ENCODE results near the gene SPACA5.
A peak's percentile ranks its signal among the peaks of the same experiment; 100 is the strongest.
"Not testable (repeated sequence)": the region's sequence is repeated elsewhere in the genome, so short reads cannot be mapped to it uniquely, and the experiment has no call there.

Gene SPACA5

DNA sequence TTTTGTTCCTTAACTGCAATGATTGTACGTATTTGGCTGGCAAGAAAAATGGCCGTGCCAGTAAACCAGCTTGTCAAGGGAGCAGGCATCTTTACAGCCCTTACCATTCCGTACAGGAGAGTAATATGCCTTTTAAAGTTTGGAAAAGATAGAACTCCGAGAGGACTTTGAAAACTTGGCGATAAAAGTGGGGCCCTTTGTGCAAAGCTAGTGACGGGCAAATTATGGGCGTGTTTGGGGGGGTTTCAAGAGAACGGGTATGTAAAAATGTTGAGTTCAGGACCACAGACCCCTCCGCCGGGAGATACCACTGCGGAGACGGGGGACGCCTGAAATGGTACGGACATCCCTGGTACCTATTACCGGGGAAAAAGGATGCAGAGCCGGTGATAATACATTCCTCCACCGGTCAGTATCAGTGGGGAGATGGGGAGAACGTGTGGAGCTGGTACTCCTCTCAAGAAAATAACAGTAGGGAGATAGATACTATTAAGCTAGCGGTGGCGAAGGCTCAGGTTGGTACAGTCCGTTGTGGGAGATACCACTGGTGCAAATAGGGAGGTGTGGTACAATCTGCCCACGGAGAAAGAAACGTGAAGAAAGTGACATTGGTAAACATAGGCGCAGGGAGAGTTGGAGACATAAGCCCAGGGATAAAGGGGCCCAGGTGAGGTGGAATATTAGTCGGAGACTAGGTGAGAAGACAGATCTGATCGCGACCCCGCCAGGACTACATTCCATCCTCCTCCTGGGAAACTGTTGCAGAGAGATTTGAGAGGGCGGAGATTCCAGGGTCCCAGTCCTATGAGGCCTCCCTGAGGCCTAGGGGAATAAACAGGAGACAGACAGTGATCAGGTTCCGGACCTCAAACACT, 14.5 kb downstream of the SPACA5 start:
- peak; percentile 76 for DNase-seq (ENCODE audit: low read depth)

DNA sequence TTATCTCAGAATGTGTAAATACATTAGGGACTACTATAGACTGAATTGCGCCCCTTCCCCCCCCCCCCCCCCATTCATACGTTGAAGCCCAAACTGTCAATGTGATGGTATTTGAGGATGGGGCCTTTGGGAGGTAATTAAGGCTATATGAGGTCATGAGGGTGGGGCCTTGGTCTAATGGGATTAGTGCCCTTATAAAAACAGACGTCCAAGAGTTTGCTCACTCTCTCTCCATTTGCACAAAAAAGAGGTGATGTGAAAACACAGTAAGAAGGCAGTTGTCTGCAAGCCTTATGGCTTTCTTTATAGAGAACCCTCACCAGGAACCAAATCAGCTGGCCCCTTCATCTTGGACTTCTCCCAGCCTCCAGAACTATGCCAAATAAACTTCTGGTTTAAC, 15.3 kb downstream of the SPACA5 start:
- no peak for DNase-seq (ENCODE audit: low read depth)

DNA sequence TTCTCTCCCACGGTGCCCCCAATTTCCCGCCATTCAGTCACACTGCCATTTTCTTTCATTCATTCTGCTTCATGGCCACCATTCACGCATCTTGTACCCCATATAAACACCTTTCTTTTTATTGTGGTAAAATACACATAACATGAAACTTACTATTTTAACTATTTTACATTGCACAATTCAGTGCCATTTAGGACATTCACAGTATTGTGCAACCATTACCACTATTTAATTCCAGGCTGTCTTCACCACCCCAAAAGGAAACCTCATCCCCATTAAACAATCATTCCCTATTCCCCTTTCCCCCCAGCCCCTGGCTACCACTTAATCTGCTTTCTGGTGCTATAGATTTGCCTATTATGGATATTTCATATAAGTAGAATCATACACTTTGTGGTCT, 15.9 kb downstream of the SPACA5 start:
- DNase-seq (ENCODE audit: low read depth), result no peak

DNA sequence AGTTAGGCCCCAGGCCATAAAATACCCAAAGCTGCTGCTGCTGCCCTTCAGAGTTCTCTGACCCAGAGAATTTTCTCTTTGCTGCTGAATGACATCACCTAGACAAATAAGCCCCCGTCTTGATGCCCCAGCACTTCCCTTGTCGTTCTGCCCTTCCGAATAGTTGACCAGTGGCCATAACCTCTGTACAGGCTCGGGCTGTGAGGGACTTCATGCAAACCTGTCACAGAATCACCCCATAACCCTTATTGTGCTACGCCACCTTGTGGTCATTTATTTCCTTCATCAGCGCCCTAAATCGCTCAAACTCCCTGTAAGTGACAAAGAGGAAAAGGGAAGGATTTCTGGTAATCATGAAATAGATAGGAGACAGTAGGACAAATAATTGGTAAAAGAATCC, 18.8 kb downstream of the SPACA5 start:
- DNase-seq (ENCODE audit: low read depth), result peak; percentile 75

DNA sequence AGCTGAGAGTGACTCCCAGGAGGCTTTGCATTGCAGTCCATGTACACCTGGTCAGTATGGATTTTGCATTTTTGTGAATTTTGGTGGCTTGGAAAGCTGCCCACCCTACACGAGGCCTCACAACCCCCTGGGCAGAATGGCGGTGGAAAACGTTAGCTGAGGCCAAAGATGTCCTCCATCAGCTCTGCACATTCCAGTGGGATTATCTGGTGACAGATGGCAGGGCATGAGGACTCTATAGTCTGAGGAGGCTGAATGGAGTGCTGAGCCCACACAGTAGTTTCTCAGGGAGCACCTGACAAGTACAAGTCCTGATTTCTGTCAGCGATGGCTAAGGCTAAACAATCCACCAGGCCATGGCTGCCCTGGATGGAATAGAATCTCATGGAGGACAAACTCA, 20.8 kb downstream of the SPACA5 start:
- DNase-seq (ENCODE audit: low read depth), result not testable (repeated sequence)

DNA sequence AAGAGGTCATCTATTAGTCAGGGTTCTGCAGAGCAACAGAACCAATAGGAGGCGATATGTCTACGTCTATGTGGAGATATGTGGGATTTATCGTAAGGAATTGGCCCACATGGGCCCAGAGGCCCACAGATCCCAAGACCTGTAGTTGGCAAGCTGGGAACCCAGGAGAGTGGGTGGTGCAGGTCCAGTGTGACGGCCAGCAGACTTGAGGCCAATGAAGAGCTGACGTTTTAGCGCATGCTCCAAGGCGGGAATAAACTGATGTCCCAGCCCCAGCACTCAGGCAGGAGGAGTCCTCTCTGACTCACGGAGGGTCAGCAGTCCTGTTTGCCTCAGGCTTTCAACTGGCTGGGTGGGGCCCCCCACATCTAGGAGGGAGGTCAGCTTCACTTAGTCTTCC, 21.3 kb downstream of the SPACA5 start:
- no peak for DNase-seq (ENCODE audit: low read depth)

DNA sequence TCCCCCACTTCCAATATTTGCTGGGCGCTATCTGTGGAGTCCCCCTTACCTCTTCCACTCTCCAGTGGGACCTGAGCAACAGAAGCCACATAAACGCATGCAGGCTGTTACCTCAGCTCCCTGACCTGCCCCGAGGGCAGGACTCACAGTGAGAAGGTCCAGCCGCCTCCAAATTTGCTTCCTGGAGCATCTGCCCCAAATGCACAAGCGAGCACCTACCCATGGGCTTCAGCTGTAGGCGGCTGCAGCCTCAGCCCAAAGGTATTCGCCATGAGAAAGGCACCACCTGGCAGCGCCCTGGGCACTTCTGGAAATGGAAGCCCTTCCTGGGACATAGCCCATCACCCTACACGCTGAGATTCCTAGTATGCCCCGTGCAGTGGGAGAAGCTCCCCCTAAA, 23.4 kb downstream of the SPACA5 start:
- DNase-seq (ENCODE audit: low read depth), result no peak

DNA sequence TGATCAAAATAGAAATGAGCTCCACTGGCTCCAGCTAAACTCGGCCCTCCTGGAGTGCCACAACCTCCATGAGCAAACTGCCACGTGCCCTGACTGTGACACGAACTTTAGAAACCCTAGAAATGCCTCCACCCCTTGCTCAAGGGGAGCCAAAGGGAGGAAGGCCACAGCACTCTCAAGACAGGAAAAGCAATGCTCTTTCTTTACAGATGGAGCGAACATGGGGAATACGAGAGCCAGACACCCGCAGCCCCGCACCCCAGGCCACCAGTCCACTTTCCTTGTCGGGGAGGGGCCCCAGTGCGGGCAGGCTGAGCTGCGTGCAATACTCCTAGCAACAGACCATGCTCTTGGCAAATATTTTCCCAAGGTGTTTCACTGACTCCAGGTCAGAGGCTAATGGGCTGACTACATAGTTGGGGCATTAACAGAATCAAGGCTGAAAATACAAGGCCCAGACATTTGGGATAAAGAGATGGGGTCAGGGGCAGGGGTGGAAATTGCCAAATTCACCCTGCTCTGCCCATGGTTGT, 23.9 kb downstream of the SPACA5 start:
- not testable (repeated sequence) for DNase-seq (ENCODE audit: low read depth)

DNA sequence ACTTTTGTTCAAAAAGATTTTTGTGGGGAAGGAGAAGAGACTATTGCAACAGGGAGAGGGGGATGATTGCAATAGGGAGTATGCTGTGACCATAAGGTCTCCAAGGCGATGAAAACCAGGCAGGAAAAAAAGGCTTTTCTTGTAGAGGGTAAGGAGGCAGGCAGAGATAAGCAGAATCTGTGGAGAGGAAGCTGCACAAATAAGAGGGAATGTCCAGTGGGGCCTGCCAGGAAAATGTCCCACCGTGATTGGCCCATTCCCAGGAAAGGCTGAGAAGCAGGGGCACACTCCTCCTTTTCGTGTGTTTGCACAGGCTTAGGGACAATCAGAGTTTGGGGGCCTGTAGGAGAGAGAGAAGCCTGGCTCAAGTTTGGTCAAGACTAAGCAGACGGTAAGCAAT, 29.1 kb downstream of the SPACA5 start:
- DNase-seq (ENCODE audit: low read depth), result no peak

DNA sequence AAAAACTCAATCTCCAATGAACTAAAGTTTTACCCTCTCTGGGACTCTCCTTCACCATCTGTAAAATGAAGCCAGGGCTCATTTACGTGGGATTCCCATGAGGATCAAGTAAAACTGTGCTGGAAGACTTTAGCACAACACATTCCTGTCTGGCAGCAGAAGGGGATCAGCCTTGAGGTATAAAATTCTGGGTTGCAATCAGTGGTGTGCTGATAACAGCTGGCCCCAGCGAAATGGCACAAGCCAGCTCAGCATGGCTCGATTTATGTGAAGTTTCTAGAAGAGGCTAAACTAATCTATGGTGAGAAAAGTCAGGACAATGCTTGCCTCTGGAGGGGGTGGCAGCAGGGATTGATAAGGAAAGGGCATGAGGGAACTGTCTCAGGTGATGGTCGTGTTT, 36.3 kb downstream of the SPACA5 start:
- DNase-seq (ENCODE audit: low read depth), result no peak

DNA sequence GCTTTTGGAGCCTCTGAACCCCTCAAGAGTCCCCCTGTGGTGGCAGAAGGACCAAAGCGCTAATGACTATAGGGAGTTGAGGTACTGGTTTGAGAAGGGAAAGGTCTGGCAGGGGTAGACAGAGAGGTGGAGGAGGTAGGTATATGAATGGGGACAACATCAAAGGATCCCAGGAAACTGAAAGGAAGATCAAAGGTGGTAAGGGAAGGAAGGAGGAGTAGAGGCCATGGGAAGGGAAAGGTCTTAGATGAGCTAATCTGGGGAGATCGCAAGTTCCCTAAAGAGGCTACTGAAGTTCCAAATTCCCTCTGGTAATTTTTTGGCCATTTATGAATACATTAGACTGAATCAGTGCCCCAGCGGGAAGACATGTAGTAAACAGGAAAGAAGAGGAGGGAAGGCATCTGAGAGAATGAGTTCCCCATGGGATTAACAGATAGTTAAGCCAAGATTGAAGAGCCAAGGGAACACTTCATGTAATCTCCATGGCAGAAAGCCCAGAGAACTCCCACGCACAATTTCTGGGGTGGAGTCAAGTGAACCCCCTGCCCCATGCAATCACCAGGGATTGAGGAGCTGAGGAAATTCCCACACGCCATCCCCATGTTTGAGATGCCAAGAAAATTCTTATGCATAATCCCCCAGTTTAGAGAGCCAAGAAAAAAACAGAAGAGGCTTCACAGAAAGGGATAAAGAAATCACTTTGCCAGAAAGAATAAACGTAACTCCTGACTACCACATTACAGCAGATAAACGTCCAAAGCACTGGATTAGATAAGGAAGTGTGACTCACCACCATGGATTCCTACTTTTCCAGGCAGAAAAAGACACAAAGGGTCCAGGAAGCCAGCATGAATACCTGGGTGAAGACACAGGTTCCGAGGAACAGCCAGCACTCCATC, 38.9 kb downstream of the SPACA5 start:
- DNase-seq (ENCODE audit: low read depth), result peak; percentile 15

DNA sequence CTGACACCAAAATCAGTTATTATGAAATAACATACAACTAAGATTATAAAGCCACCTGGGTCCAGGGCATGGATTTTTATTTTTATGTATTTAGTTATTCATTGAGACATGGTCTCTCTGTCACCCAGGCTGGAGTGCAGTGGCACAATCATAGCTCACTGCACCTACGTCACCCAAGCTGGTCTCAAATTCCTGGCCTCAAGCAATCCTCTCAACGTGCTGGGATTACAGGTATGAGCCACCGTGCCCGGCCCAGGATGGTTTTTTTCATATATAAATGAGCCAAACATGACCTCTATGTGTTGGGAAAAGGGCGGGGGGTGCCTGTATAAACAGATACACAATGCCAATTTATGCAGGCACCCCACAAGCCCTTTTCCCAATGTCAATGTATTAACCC, 40.1 kb downstream of the SPACA5 start:
- DNase-seq (ENCODE audit: low read depth), result no peak

DNA sequence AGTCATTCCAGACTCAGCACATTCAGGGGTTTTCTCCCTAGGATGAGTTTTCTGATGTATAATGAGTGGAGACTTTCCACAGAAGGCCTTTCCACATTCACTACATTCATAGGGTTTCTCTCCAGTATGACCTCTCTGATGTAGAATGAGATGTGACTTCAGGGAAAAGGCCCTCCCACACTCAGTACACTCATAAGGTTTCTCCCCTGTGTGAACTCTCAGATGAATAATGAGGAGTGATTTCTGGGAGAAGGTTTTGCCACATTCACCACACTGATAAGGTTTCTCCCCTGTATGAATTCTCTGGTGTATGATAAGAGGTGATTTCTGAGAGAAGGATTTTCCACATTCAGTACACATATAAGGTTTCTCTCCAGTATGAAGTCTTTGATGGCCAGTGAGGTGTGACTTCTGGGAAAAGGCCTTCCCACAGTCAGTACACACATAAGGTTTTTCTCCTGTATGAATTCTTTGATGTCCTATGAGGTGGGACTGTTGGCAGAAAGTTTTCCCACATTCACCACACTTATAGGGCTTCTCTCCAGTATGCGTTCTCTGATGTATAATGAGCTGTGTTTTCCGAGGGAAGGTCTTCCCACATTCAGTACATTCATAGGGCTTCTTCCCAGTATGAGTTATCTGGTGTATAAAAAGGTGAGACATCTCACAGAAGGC, 52.0 kb downstream of the SPACA5 start:
- DNase-seq (ENCODE audit: low read depth), result no peak

DNA sequence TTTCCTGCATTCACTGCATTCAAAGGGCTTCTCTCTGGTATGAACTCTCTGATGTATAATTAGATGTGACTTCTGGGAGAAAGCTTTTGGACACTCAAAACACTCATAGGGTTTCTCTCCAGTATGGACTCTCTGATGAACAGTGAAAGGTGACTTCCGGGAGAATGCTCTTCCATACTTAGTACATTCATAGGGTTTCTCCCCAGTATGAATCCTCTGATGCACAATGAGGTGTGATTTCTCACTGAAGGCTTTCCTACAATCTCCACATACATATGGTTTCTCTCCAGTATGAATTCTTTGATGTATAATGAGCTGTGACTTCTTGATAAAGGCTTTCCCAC, 52.5 kb downstream of the SPACA5 start:
- no peak for DNase-seq (ENCODE audit: low read depth)
